WTC11 (cell line): ENCODE data around the gene CDK11B. TPM values are rescaled to one million over a fixed set of nuclear protein-coding genes. Genes with fewer than 3 reads are reported as not detected.
A peak's percentile ranks its signal among the peaks of the same experiment; 100 is the strongest.

Experiments used
- ATF1 ChIP-seq: sonication (generic); formaldehyde crosslinking; IDR thresholded peaks from 2 replicates; pipeline ENCODE4 v1.8.1; 2023; ENCODE audit warnings: mild to moderate bottlenecking, moderate library complexity, missing genetic modification reagents
- CREB1 ChIP-seq: sonication (generic); formaldehyde crosslinking; IDR thresholded peaks from 2 replicates; pipeline ENCODE4 v1.8.0; 2023; ENCODE audit warnings: mild to moderate bottlenecking, missing genetic modification reagents
- ELF4 ChIP-seq: sonication (generic); formaldehyde crosslinking; IDR thresholded peaks from 2 replicates; pipeline ENCODE4 v1.8.1; 2022; ENCODE audit warnings: low read depth, mild to moderate bottlenecking, moderate library complexity, missing genetic modification reagents
- EMX1 ChIP-seq: fragments of 250-450 bp; sonication (Bioruptor Pico); IDR thresholded peaks from 2 replicates; pipeline ENCODE4 v1.8.0; 2021; ENCODE audit warnings: mild to moderate bottlenecking
- GABPB1 ChIP-seq: sonication (generic); formaldehyde crosslinking; IDR thresholded peaks from 2 replicates; pipeline ENCODE4 v1.8.1; 2023; ENCODE audit warnings: mild to moderate bottlenecking, missing genetic modification reagents
- GTF2I ChIP-seq: fragments of 250-450 bp; sonication (Bioruptor Pico); conservative IDR thresholded peaks from 2 replicates; pipeline ENCODE4 v1.4.0; 2021; ENCODE audit warnings: mild to moderate bottlenecking
- JUN ChIP-seq: sonication (generic); formaldehyde crosslinking; IDR thresholded peaks from 2 replicates; pipeline ENCODE4 v1.8.0; 2023; ENCODE audit warnings: mild to moderate bottlenecking, missing genetic modification reagents
- KAT7 ChIP-seq: sonication (generic); formaldehyde crosslinking; IDR thresholded peaks from 2 replicates; pipeline ENCODE4 v1.8.1; 2023; ENCODE audit warnings: missing genetic modification reagents, mild to moderate bottlenecking, borderline replicate concordance
- NR2C2 ChIP-seq: sonication (generic); formaldehyde crosslinking; IDR thresholded peaks from 2 replicates; pipeline ENCODE4 v1.8.0; 2022; ENCODE audit warnings: mild to moderate bottlenecking, missing genetic modification reagents
- NR3C1 ChIP-seq: sonication (generic); formaldehyde crosslinking; conservative IDR thresholded peaks from 2 replicates; pipeline ENCODE4 v1.8.1; 2023; ENCODE audit warnings: low read depth, mild to moderate bottlenecking, missing genetic modification reagents
- SMAD3 ChIP-seq: sonication (generic); formaldehyde crosslinking; IDR thresholded peaks from 2 replicates; pipeline ENCODE4 v1.8.0; 2022; ENCODE audit warnings: missing genetic modification reagents, mild to moderate bottlenecking, borderline replicate concordance
- SP1 ChIP-seq: sonication (generic); formaldehyde crosslinking; conservative IDR thresholded peaks from 2 replicates; pipeline ENCODE4 v1.8.1; 2022; ENCODE audit warnings: missing genetic modification reagents
- TCF7 ChIP-seq: sonication (generic); formaldehyde crosslinking; IDR thresholded peaks from 2 replicates; pipeline ENCODE4 v1.8.0; 2022; ENCODE audit warnings: mild to moderate bottlenecking, low read depth, missing genetic modification reagents, moderate library complexity
- TEAD1 ChIP-seq: sonication (generic); formaldehyde crosslinking; IDR thresholded peaks from 2 replicates; pipeline ENCODE4 v1.8.0; 2022; ENCODE audit warnings: mild to moderate bottlenecking, missing genetic modification reagents
- ZBTB21 ChIP-seq: sonication (generic); formaldehyde crosslinking; IDR thresholded peaks from 2 replicates; pipeline ENCODE4 v1.8.1; 2023; ENCODE audit warnings: mild to moderate bottlenecking, missing genetic modification reagents, borderline replicate concordance
- ZNF138 ChIP-seq: sonication (generic); formaldehyde crosslinking; conservative IDR thresholded peaks from 2 replicates; pipeline ENCODE4 v1.8.1; 2022; ENCODE audit warnings: mild to moderate bottlenecking, moderate library complexity, missing genetic modification reagents
- ZNF232 ChIP-seq: sonication (generic); formaldehyde crosslinking; IDR thresholded peaks from 2 replicates; pipeline ENCODE4 v1.8.0; 2022; ENCODE audit warnings: mild to moderate bottlenecking, missing genetic modification reagents
- total RNA-seq: library from RNA; stranded (reverse); gene quantifications from 3 replicates; pipeline ENCODE4 v1.2.3, GENCODE V29; 2021
- TF ChIP-seq, protein P1 (sequence below): fragments of 250-450 bp; sonication (Bioruptor Pico); conservative IDR thresholded peaks from 2 replicates; pipeline ENCODE4 v1.9.0; 2021; ENCODE audit warnings: mild to moderate bottlenecking
- TF ChIP-seq, protein P2 (sequence below): sonication (generic); formaldehyde crosslinking; IDR thresholded peaks from 2 replicates; pipeline ENCODE4 v1.8.1; 2023; ENCODE audit warnings: mild to moderate bottlenecking, missing genetic modification reagents, moderate library complexity
- TF ChIP-seq, protein P3 (sequence below): sonication (generic); formaldehyde crosslinking; IDR thresholded peaks from 2 replicates; pipeline ENCODE4 v1.8.0; 2022; ENCODE audit warnings: mild to moderate bottlenecking, missing genetic modification reagents
- TF ChIP-seq, protein P4 (sequence below): sonication (generic); formaldehyde crosslinking; IDR thresholded peaks from 2 replicates; pipeline ENCODE4 v1.8.1; 2022; ENCODE audit warnings: mild to moderate bottlenecking, moderate library complexity, missing genetic modification reagents
- TF ChIP-seq, protein P5 (sequence below): sonication (generic); formaldehyde crosslinking; conservative IDR thresholded peaks from 2 replicates; pipeline ENCODE4 v1.8.1; 2023; ENCODE audit warnings: mild to moderate bottlenecking, low read depth, missing genetic modification reagents, moderate library complexity
- TF ChIP-seq, protein P6 (sequence below): fragments of 200-600 bp; IDR thresholded peaks from 2 replicates; pipeline ENCODE4 v1.8.0; 2022; ENCODE audit warnings: antibody characterized with exemption
- TF ChIP-seq, protein P7 (sequence below): sonication (generic); formaldehyde crosslinking; IDR thresholded peaks from 2 replicates; pipeline ENCODE4 v1.8.0; 2022; ENCODE audit warnings: mild to moderate bottlenecking, missing genetic modification reagents
- TF ChIP-seq, protein P8 (sequence below): sonication (generic); formaldehyde crosslinking; IDR thresholded peaks from 2 replicates; pipeline ENCODE4 v1.8.1; 2023; ENCODE audit warnings: mild to moderate bottlenecking, missing genetic modification reagents, moderate library complexity
- TF ChIP-seq, protein P9 (sequence below): fragments of 250-450 bp; sonication (Bioruptor Pico); IDR thresholded peaks from 2 replicates; pipeline ENCODE4 v2.1.2; 2022; ENCODE audit warnings: mild to moderate bottlenecking, moderate library complexity

The CDK11B gene
- total RNA-seq, 1 experiment from 2014 or later, result 41.2 TPM

DNA sequence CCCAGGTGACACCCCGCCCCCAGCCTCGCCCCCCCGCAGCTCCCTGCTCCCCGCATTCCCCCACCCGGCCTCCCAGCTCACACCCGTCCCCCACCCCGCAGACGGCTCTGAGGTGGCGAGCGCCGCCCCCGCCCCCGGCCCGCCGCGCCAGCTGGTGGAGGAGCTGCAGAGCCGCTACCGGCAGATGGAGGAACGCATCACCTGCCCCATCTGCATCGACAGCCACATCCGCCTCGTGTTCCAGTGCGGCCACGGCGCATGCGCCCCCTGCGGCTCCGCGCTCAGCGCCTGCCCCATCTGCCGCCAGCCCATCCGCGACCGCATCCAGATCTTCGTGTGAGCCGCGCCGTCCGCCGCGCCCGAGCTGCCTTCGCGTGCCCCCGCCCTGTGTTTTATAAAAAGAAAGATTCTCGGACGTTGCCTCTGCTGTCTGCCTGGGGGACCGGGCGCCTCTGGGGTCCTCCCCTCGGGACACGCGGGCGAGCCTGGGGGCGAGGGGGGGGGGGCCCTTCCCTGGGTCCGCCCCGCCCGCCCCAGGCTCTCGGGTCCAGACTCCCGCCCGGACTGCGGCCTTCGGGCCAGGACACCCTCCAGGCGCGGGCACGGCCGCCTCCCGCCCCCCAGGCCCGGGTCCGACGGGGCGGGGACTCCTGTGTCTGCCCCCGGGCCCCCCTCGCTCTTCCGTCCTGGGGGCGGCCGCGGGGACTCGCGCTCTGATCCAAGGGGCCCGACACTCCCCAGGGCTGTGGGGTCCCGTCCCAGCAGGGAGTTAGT lies 28.4 kb downstream of the CDK11B start (continued):
- TF ChIP-seq, protein P1, sequence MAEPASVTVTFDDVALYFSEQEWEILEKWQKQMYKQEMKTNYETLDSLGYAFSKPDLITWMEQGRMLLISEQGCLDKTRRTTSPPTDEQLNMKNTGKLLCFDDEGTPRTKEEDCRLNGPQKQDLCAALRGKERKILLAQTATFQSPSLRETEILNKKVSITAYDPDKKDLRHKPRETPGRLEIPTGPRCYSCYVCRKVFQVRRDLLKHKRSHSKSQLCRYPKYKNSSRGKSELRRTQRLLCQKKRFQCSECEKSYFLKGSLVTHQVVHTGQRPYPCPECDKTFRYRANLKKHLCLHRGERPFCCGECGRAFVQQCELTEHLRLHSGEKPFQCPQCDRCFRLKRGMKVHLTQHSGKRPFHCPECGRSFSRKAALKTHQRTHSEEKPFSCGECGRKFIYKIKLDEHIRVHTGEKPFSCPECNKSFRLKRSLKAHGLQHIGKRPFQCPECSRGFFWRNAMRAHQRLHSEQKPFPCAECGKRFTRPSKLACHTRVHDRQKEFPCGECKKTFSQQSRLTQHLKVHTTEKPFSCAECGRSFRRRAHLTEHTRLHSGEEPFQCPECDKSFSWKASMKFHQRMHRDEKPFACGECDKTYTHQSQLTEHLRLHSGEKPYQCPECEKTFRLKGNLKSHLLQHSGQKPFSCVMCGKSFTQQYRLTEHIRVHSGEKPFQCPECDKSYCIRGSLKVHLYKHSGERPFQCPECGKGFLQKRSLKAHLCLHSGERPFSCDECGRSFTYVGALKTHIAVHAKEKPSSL, result no peak
- TF ChIP-seq TCF7 (CRISPR knock-in tag), result peak; percentile 26; the same call in 1 of the 2 replicates
- TF ChIP-seq CREB1 (CRISPR knock-in tag), result peak; percentile 85
- TF ChIP-seq ATF1, result peak; percentile 52; the same call in 1 of the 2 replicates
- TF ChIP-seq, protein P2, sequence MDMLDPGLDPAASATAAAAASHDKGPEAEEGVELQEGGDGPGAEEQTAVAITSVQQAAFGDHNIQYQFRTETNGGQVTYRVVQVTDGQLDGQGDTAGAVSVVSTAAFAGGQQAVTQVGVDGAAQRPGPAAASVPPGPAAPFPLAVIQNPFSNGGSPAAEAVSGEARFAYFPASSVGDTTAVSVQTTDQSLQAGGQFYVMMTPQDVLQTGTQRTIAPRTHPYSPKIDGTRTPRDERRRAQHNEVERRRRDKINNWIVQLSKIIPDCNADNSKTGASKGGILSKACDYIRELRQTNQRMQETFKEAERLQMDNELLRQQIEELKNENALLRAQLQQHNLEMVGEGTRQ (CRISPR knock-in tag), result peak; percentile 43
- TF ChIP-seq SMAD3 (CRISPR knock-in tag), result peak; percentile 97
- no peak for TF ChIP-seq GTF2I
- no peak for TF ChIP-seq ELF4 (CRISPR knock-in tag)
- peak; percentile 43; the same call in 1 of the 2 replicates for TF ChIP-seq NR2C2 (CRISPR knock-in tag)
- TF ChIP-seq SP1 (CRISPR knock-in tag), result peak; percentile 46
- TF ChIP-seq KAT7 (CRISPR knock-in tag), result no peak
- TF ChIP-seq, protein P3, sequence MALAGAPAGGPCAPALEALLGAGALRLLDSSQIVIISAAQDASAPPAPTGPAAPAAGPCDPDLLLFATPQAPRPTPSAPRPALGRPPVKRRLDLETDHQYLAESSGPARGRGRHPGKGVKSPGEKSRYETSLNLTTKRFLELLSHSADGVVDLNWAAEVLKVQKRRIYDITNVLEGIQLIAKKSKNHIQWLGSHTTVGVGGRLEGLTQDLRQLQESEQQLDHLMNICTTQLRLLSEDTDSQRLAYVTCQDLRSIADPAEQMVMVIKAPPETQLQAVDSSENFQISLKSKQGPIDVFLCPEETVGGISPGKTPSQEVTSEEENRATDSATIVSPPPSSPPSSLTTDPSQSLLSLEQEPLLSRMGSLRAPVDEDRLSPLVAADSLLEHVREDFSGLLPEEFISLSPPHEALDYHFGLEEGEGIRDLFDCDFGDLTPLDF (CRISPR knock-in tag), result peak; percentile 86
- no peak for TF ChIP-seq GABPB1 (CRISPR knock-in tag)
- TF ChIP-seq, protein P4, sequence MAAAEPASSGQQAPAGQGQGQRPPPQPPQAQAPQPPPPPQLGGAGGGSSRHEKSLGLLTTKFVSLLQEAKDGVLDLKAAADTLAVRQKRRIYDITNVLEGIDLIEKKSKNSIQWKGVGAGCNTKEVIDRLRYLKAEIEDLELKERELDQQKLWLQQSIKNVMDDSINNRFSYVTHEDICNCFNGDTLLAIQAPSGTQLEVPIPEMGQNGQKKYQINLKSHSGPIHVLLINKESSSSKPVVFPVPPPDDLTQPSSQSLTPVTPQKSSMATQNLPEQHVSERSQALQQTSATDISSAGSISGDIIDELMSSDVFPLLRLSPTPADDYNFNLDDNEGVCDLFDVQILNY (CRISPR knock-in tag), result peak; percentile 73; the same call in 1 of the 2 replicates
- no peak for TF ChIP-seq EMX1
- TF ChIP-seq, protein P5, sequence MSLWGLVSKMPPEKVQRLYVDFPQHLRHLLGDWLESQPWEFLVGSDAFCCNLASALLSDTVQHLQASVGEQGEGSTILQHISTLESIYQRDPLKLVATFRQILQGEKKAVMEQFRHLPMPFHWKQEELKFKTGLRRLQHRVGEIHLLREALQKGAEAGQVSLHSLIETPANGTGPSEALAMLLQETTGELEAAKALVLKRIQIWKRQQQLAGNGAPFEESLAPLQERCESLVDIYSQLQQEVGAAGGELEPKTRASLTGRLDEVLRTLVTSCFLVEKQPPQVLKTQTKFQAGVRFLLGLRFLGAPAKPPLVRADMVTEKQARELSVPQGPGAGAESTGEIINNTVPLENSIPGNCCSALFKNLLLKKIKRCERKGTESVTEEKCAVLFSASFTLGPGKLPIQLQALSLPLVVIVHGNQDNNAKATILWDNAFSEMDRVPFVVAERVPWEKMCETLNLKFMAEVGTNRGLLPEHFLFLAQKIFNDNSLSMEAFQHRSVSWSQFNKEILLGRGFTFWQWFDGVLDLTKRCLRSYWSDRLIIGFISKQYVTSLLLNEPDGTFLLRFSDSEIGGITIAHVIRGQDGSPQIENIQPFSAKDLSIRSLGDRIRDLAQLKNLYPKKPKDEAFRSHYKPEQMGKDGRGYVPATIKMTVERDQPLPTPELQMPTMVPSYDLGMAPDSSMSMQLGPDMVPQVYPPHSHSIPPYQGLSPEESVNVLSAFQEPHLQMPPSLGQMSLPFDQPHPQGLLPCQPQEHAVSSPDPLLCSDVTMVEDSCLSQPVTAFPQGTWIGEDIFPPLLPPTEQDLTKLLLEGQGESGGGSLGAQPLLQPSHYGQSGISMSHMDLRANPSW, result no peak
- no peak for TF ChIP-seq NR3C1 (CRISPR knock-in tag)
- TF ChIP-seq ZNF232 (CRISPR knock-in tag), result peak; percentile 89
- TF ChIP-seq, protein P6, sequence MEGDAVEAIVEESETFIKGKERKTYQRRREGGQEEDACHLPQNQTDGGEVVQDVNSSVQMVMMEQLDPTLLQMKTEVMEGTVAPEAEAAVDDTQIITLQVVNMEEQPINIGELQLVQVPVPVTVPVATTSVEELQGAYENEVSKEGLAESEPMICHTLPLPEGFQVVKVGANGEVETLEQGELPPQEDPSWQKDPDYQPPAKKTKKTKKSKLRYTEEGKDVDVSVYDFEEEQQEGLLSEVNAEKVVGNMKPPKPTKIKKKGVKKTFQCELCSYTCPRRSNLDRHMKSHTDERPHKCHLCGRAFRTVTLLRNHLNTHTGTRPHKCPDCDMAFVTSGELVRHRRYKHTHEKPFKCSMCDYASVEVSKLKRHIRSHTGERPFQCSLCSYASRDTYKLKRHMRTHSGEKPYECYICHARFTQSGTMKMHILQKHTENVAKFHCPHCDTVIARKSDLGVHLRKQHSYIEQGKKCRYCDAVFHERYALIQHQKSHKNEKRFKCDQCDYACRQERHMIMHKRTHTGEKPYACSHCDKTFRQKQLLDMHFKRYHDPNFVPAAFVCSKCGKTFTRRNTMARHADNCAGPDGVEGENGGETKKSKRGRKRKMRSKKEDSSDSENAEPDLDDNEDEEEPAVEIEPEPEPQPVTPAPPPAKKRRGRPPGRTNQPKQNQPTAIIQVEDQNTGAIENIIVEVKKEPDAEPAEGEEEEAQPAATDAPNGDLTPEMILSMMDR, result no peak
- TF ChIP-seq, protein P7, sequence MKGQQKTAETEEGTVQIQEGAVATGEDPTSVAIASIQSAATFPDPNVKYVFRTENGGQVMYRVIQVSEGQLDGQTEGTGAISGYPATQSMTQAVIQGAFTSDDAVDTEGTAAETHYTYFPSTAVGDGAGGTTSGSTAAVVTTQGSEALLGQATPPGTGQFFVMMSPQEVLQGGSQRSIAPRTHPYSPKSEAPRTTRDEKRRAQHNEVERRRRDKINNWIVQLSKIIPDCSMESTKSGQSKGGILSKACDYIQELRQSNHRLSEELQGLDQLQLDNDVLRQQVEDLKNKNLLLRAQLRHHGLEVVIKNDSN (CRISPR knock-in tag), result peak; percentile 68; the same call in 1 of the 2 replicates
- TF ChIP-seq TEAD1 (CRISPR knock-in tag), result peak; percentile 75; the same call in 1 of the 2 replicates
- TF ChIP-seq, protein P8, sequence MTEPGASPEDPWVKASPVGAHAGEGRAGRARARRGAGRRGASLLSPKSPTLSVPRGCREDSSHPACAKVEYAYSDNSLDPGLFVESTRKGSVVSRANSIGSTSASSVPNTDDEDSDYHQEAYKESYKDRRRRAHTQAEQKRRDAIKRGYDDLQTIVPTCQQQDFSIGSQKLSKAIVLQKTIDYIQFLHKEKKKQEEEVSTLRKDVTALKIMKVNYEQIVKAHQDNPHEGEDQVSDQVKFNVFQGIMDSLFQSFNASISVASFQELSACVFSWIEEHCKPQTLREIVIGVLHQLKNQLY (CRISPR knock-in tag), result no peak
- peak; percentile 69 for TF ChIP-seq ZBTB21
- TF ChIP-seq, protein P9, sequence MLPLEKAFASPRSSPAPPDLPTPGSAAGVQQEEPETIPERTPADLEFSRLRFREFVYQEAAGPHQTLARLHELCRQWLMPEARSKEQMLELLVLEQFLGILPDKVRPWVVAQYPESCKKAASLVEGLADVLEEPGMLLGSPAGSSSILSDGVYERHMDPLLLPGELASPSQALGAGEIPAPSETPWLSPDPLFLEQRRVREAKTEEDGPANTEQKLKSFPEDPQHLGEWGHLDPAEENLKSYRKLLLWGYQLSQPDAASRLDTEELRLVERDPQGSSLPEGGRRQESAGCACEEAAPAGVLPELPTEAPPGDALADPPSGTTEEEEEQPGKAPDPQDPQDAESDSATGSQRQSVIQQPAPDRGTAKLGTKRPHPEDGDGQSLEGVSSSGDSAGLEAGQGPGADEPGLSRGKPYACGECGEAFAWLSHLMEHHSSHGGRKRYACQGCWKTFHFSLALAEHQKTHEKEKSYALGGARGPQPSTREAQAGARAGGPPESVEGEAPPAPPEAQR (CRISPR knock-in tag), result no peak
- 0 out of 2 replicates have a peak, but pooled peaks have one; percentile 26 for TF ChIP-seq ZNF138
- peak; percentile 91 for TF ChIP-seq JUN (CRISPR knock-in tag)
